BJ (cell line): Measurements from ENCODE around the gene CTAGE9. TPM values are rescaled to one million over a fixed set of nuclear protein-coding genes. Genes with fewer than 3 reads are reported as not detected.
"Not testable (repeated sequence)": the region's sequence is repeated elsewhere in the genome, so short reads cannot be mapped to it uniquely, and the experiment has no call there.

ENCODE experiments used
- CTCF ChIA-PET: fragments of 350-600 bp; formaldehyde crosslinking; extraction: SDS; loops from one replicate; lab custom pipeline; 2021; ENCODE audit warnings: antibody characterized with exemption, inconsistent platforms; lab: Yijun Ruan, JAX
- POLR2A ChIA-PET: fragments of 300-600 bp; sonication (Branson Sonifier 250); formaldehyde crosslinking; extraction: SDS; loops from one replicate; lab custom pipeline; 2021; ENCODE audit warnings: antibody characterized with exemption; lab: Charles Lee
- DNase-seq: peaks from one replicate; pipeline ENCODE4 v3.0.0-alpha.2; 2011; ENCODE audit warnings: low read depth
- H3K27me3 ChIP-seq: 2 replicates; pipeline ENCODE4 v1.6.0; 2011; ENCODE audit warnings: low read length; ENCODE audit not compliant: control insufficient read depth, insufficient read depth
- H3K36me3 ChIP-seq: 2 replicates; pipeline ENCODE4 v1.5.1; 2011; ENCODE audit warnings: low read length; ENCODE audit not compliant: control insufficient read depth, insufficient read depth
- H3K4me3 ChIP-seq: 2 replicates; pipeline ENCODE4 v1.5.1; 2011; ENCODE audit warnings: low read depth, mild to moderate bottlenecking, control low read depth, low read length
- CTCF ChIP-seq: IDR thresholded peaks from 2 replicates; pipeline ENCODE4 v1.5.1; 2011; ENCODE audit warnings: low read depth, mild to moderate bottlenecking, control low read depth, inconsistent platforms, low read length, moderate library complexity; ENCODE audit not compliant: insufficient read depth
- polyA plus RNA-seq: library from polyadenylated mRNA; depleted of rRNA; stranded (reverse); fragments of >200 nt; gene quantifications from 2 replicates; pipeline ENCODE4 v1.2.3, GENCODE V29; 2011

The CTAGE9 gene
- polyA plus RNA-seq, 1 experiment: not detected

GRCh38 chr6:131754088-131754487 lies 43.3 kb upstream of the CTAGE9 start:
- no peak for TF ChIP-seq CTCF
- CTCF ChIA-PET: interaction anchor here (2.2 kb wide), 1 partner anchor 161 kb away, joined by 6 read pairs; no protein-coding TSS in a partner anchor
- no peaks in the 10 kb centered on the region for H3K27me3 ChIP-seq
- no peak for DNase-seq
- H3K36me3 ChIP-seq: no peaks in the 10 kb centered on the region
- POLR2A ChIA-PET: no interaction called here
- no peak overlapping the region for H3K4me3 ChIP-seq

- DNase-seq, POLR2A ChIA-PET, H3K36me3 ChIP-seq, H3K27me3 ChIP-seq, H3K4me3 ChIP-seq, CTCF ChIA-PET: not testable (repeated sequence)
These were observed 40.3 kb upstream of the CTAGE9 start for GRCh38 chr6:131751012-131751715.

- Histone ChIP-seq H3K27me3 (no peaks in the 10 kb centered on the region), H3K36me3 (no peaks in the 10 kb centered on the region), H3K4me3 (no peak overlapping the region)
- POLR2A ChIA-PET: no interaction called here
- CTCF ChIA-PET: no interaction called here
- DNase-seq: no peak
- TF ChIP-seq CTCF: no peak
These were observed 38.2 kb upstream of the CTAGE9 start for GRCh38 chr6:131749023-131749422.

GRCh38 chr6:131747821-131748353 lies 37.1 kb upstream of the CTAGE9 start:
- no peak overlapping the region for H3K4me3 ChIP-seq
- no peaks in the 10 kb centered on the region for H3K36me3 ChIP-seq
- CTCF ChIA-PET: no interaction called here
- no peak for DNase-seq
- no peaks in the 10 kb centered on the region for H3K27me3 ChIP-seq
- no peak for TF ChIP-seq CTCF
- POLR2A ChIA-PET: no interaction called here

GRCh38 chr6:131745476-131745875 lies 34.7 kb upstream of the CTAGE9 start:
- no peak for DNase-seq
- H3K36me3 ChIP-seq: no peaks in the 10 kb centered on the region
- CTCF ChIA-PET: no interaction called here
- no peaks in the 10 kb centered on the region for H3K27me3 ChIP-seq
- TF ChIP-seq CTCF: no peak
- no peak overlapping the region for H3K4me3 ChIP-seq
- POLR2A ChIA-PET: no interaction called here
